Choroid plexus epithelial cell (primary cell): ENCODE measurements around the gene POTEJ.
"Not testable (repeated sequence)": the region's sequence is repeated elsewhere in the genome, so short reads cannot be mapped to it uniquely, and the experiment has no call there.

ENCODE experiments used
- DNase-seq: peaks from one replicate; pipeline ENCODE4 v3.0.0-alpha.2; 2010; ENCODE audit warnings: low read depth
- H3K4me3 ChIP-seq: 2 replicates; pipeline ENCODE4 v1.5.1; 2011; ENCODE audit warnings: low read depth, mild to moderate bottlenecking, control low read depth, low read length, moderate library complexity

Gene POTEJ

GRCh38 chr2:130611140-130611539 is at the start of gene POTEJ:
POTEJ (plus strand) TSS chr2:130611440; CDS start chr2:130611533, 93 bp downstream.
- H3K4me3 ChIP-seq, DNase-seq: not testable (repeated sequence)

- H3K4me3 ChIP-seq = not testable (repeated sequence)
These were observed 45.1 kb upstream of the POTEJ start for GRCh38 chr2:130566165-130566564.

GRCh38 chr2:130571929-130572328 is 39.3 kb upstream of the POTEJ start:
- H3K4me3 ChIP-seq = not testable (repeated sequence)

More at GRCh38 chr2:130566165-130566564, 45.1 kb upstream of the POTEJ start:
- not testable (repeated sequence) for DNase-seq

GRCh38 chr2:130574230-130574629 is 37.0 kb upstream of the POTEJ start:
- DNase-seq, H3K4me3 ChIP-seq: not testable (repeated sequence)

More at GRCh38 chr2:130571929-130572328, 39.3 kb upstream of the POTEJ start:
- not testable (repeated sequence) for DNase-seq

GRCh38 chr2:130576209-130576784 is 34.9 kb upstream of the POTEJ start:
- DNase-seq, H3K4me3 ChIP-seq: not testable (repeated sequence)

GRCh38 chr2:130577559-130577958 is 33.7 kb upstream of the POTEJ start:
- not testable (repeated sequence) for H3K4me3 ChIP-seq

GRCh38 chr2:130579121-130579520 is 32.1 kb upstream of the POTEJ start:
- not testable (repeated sequence) for DNase-seq, H3K4me3 ChIP-seq

More at GRCh38 chr2:130577559-130577958, 33.7 kb upstream of the POTEJ start:
- not testable (repeated sequence) for DNase-seq

- DNase-seq, H3K4me3 ChIP-seq: not testable (repeated sequence)
These were observed 29.7 kb upstream of the POTEJ start for GRCh38 chr2:130581491-130581890.

- H3K4me3 ChIP-seq, DNase-seq: not testable (repeated sequence)
These were observed 28.3 kb upstream of the POTEJ start for GRCh38 chr2:130582970-130583369.

GRCh38 chr2:130583582-130583981 is 27.7 kb upstream of the POTEJ start:
- H3K4me3 ChIP-seq, DNase-seq: not testable (repeated sequence)

GRCh38 chr2:130584726-130585125 is 26.5 kb upstream of the POTEJ start:
- not testable (repeated sequence) for H3K4me3 ChIP-seq, DNase-seq

GRCh38 chr2:130588688-130589458 is 22.4 kb upstream of the POTEJ start:
- not testable (repeated sequence) for DNase-seq, H3K4me3 ChIP-seq

GRCh38 chr2:130590170-130590841 is 20.9 kb upstream of the POTEJ start:
- H3K4me3 ChIP-seq, DNase-seq: not testable (repeated sequence)

- not testable (repeated sequence) for H3K4me3 ChIP-seq, DNase-seq
These were observed 20.3 kb upstream of the POTEJ start for GRCh38 chr2:130590842-130591359.

GRCh38 chr2:130592791-130593414 is 18.3 kb upstream of the POTEJ start:
- not testable (repeated sequence) for H3K4me3 ChIP-seq, DNase-seq

GRCh38 chr2:130594011-130594410 is 17.2 kb upstream of the POTEJ start:
- not testable (repeated sequence) for DNase-seq, H3K4me3 ChIP-seq

GRCh38 chr2:130596757-130597156 is 14.5 kb upstream of the POTEJ start:
- not testable (repeated sequence) for H3K4me3 ChIP-seq, DNase-seq

GRCh38 chr2:130597994-130598393 is 13.2 kb upstream of the POTEJ start:
- not testable (repeated sequence) for H3K4me3 ChIP-seq, DNase-seq

GRCh38 chr2:130598463-130598862 is 12.8 kb upstream of the POTEJ start:
- not testable (repeated sequence) for H3K4me3 ChIP-seq, DNase-seq
